Upper lobe of right lung (tissue), 1 donor: ENCODE results near the gene NOXRED1. TPM values are rescaled to one million over a fixed set of nuclear protein-coding genes. Genes with fewer than 3 reads are reported as not detected.
A peak's percentile ranks its signal among the peaks of the same experiment; 100 is the strongest.

Experiments used
- ATAC-seq: fragments of 200-7000 bp; cut with Tn5 transposase; one replicate; pipeline ENCODE4 v1.9.1; 2020; ENCODE audit warnings: mild to moderate bottlenecking, moderate library complexity
- DNase-seq: peaks from one replicate; pipeline ENCODE4 v3.0.0-alpha.2; 2020
- H3K27ac ChIP-seq: fragments of 200-600 bp; one replicate; pipeline ENCODE4 v1.8.0; 2022
- H3K27me3 ChIP-seq: fragments of 200-600 bp; one replicate; pipeline ENCODE4 v1.8.0; 2022; ENCODE audit warnings: mild to moderate bottlenecking
- H3K36me3 ChIP-seq: fragments of 200-600 bp; one replicate; pipeline ENCODE4 v1.8.0; 2022
- H3K4me1 ChIP-seq: fragments of 200-600 bp; one replicate; pipeline ENCODE4 v1.8.0; 2022
- H3K4me3 ChIP-seq: fragments of 200-600 bp; one replicate; pipeline ENCODE4 v1.8.0; 2022; ENCODE audit warnings: mild to moderate bottlenecking
- H3K9me3 ChIP-seq: fragments of 200-600 bp; one replicate; pipeline ENCODE4 v1.8.0; 2022
- CTCF ChIP-seq: fragments of 200-600 bp; IDR thresholded peaks from one replicate; pipeline ENCODE4 v1.8.0; 2022; ENCODE audit warnings: antibody characterized with exemption
- intact Hi-C: fragments of 100-400 bp; cut with DNase I; formaldehyde crosslinking; loops from one replicate; pipeline ENCODE4 v1.11.0; 2022
- total RNA-seq: library from RNA; stranded (reverse); fragmentation: NEBNext Ultra II Directional; extraction: Animal tissue kit (Norgen Biotek cat#: 25700); gene quantifications from one replicate; pipeline ENCODE4 v1.2.1, GENCODE V29; 2021
- donor health status: DM: no; HTN: yes; CAD: no; lungs with severe emphysema.

Gene NOXRED1
- total RNA-seq, 1 donor from 2014 or later, result 0.55 TPM

DNA sequence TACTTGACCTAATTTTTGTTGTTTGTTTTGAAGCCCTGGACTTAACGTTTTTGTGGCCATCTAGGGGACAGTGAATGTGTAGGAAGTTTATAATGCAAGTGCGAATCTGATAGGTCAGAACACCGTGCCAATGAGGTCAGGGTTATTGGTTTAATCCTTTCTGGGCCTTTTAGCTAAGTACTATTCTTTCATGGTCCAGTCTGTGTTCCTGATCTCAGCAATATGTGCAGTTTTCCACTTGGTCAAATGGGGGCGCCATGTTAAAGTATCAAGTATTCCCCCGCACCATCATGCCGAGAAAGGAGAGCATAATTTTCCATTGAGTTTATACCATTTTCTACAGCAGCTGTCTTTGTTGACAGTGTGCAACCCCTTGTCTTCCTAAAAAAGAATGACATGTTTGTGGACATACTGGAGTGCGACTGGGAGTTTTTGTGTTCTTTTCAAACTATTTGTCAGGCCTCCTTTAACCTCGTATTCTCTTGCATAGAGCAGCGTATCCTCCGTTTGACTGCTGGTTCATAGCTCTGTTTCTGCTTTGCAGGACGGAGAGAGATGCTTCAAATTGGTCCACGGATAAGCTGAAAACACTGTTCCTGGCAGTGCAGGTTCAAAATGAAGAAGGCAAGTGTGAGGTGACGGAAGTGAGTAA lies 35.9 kb upstream of the NOXRED1 start:
- no peaks in the 10 kb centered on the region for H3K27me3 ChIP-seq
- H3K27ac ChIP-seq, result no peak overlapping the region
- peaks cover 48% of the 10 kb centered on the region for H3K36me3 ChIP-seq
- peak; percentile 53 for TF ChIP-seq CTCF
- no peak for DNase-seq
- H3K4me3 ChIP-seq, result peak overlapping the region; percentile 92
- H3K4me1 ChIP-seq, result peaks cover 23% of the 10 kb centered on the region
- intact Hi-C loops, result no loop called here
- ATAC-seq, result no peak
- H3K9me3 ChIP-seq, result no peaks in the 10 kb centered on the region

GRCh38 chr14:77458249-77458950 lies 35.1 kb upstream of the NOXRED1 start:
- DNase-seq, result no peak
- Histone ChIP-seq H3K27ac (peak overlapping the region; percentile 89), H3K9me3 (no peaks in the 10 kb centered on the region), H3K4me1 (peaks cover 23% of the 10 kb centered on the region), H3K36me3 (peaks cover 43% of the 10 kb centered on the region), H3K4me3 (peak overlapping the region; percentile 92), H3K27me3 (no peaks in the 10 kb centered on the region)
- TF ChIP-seq CTCF, result no peak
- intact Hi-C loops, result no loop called here
- ATAC-seq, result peak; percentile 5

- H3K27ac ChIP-seq, result peak within 1 kb of the TSS; percentile 89
- DNase-seq, result peak; percentile 94
- ATAC-seq, result peak; percentile 99
- H3K4me3 ChIP-seq, result peak within 1 kb of the TSS; percentile 92
- H3K36me3 ChIP-seq, result peaks cover 43% of the 10 kb centered on the region
- H3K27me3 ChIP-seq, result no peaks in the 10 kb centered on the region
- intact Hi-C loops, result no loop called here
- TF ChIP-seq CTCF, result no peak
- H3K4me1 ChIP-seq, result peaks cover 23% of the 10 kb centered on the region
- H3K9me3 ChIP-seq, result no peaks in the 10 kb centered on the region
These were observed 34.4 kb upstream of the NOXRED1 start, which contains the start of the genes AHSA1 and VIPAS39 for GRCh38 chr14:77457522-77458248. TSS of gene AHSA1 (plus strand) at chr14:77458093. CDS start at chr14:77458190, 97 bp downstream. TSS of gene VIPAS39 (minus strand) at chr14:77457601. CDS start at chr14:77454102, 3,499 bp downstream.

- intact Hi-C loops, result no loop called here
- DNase-seq (no peak), ATAC-seq (no peak)
- Histone ChIP-seq H3K27me3 (no peaks in the 10 kb centered on the region), H3K27ac (peak overlapping the region; percentile 89), H3K4me1 (peaks cover 23% of the 10 kb centered on the region), H3K9me3 (no peaks in the 10 kb centered on the region), H3K36me3 (peaks cover 40% of the 10 kb centered on the region), H3K4me3 (peak overlapping the region; percentile 92)
- no peak for TF ChIP-seq CTCF
These were observed 33.8 kb upstream of the NOXRED1 start for GRCh38 chr14:77457115-77457521.

- Histone ChIP-seq H3K27ac (no peak overlapping the region), H3K4me1 (peaks cover 23% of the 10 kb centered on the region), H3K27me3 (no peaks in the 10 kb centered on the region), H3K9me3 (no peaks in the 10 kb centered on the region), H3K36me3 (peaks cover 40% of the 10 kb centered on the region), H3K4me3 (peak overlapping the region; percentile 92)
- no peak for ATAC-seq
- no peak for DNase-seq
- intact Hi-C loops, result no loop called here
- TF ChIP-seq CTCF, result no peak
These were observed 32.8 kb upstream of the NOXRED1 start for GRCh38 chr14:77455966-77456640.
